ENCODE results near the gene SORCS2.

The SORCS2 gene

DNA sequence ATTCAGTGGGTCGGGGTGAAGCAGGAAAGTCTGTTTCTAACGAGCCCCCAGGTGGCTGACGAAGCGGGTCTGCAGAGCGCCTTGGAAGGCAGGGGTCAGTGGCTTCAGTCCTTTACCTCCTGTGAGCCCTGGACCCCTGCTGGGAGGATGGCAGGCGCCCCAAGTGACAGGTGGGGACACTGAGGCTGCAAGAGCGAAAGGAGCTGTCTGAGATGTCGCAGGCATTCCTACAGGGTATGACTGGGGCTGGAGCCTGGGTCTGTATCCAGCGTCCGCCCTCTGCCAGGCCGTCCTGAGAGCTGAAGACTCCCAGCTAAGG lies 139.3 kb downstream of the SORCS2 start:
- H2AFZ ChIP-seq (ENCODE audit: low read length), result no peak overlapping the region
- H3F3A ChIP-seq (ENCODE audit: insufficient read depth, low read length), result no peaks in the 10 kb centered on the region
- no peaks in the 10 kb centered on the region for H3K9me2 ChIP-seq (ENCODE audit: low read depth, low read length)
- TF ChIP-seq, protein P1, sequence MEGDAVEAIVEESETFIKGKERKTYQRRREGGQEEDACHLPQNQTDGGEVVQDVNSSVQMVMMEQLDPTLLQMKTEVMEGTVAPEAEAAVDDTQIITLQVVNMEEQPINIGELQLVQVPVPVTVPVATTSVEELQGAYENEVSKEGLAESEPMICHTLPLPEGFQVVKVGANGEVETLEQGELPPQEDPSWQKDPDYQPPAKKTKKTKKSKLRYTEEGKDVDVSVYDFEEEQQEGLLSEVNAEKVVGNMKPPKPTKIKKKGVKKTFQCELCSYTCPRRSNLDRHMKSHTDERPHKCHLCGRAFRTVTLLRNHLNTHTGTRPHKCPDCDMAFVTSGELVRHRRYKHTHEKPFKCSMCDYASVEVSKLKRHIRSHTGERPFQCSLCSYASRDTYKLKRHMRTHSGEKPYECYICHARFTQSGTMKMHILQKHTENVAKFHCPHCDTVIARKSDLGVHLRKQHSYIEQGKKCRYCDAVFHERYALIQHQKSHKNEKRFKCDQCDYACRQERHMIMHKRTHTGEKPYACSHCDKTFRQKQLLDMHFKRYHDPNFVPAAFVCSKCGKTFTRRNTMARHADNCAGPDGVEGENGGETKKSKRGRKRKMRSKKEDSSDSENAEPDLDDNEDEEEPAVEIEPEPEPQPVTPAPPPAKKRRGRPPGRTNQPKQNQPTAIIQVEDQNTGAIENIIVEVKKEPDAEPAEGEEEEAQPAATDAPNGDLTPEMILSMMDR (IDR thresholded peaks at IDR 0.05; ENCODE audit: low read length), result no peak
- no peak for TF ChIP-seq EZH2 (IDR thresholded peaks at IDR 0.05; ENCODE audit: borderline replicate concordance, low read length)
- no peak overlapping the region for H3K27ac ChIP-seq (ENCODE audit: low read depth, low read length, poor library complexity, severe bottlenecking)
- no peaks in the 10 kb centered on the region for H3K27me3 ChIP-seq (ENCODE audit: insufficient read depth, low read length)
- H3K4me1 ChIP-seq (ENCODE audit: insufficient read depth, low read length, severe bottlenecking), result no peaks in the 10 kb centered on the region
- H3K4me3 ChIP-seq (ENCODE audit: low read depth, low read length, poor library complexity, severe bottlenecking), result no peak overlapping the region
- no peaks in the 10 kb centered on the region for H3K79me2 ChIP-seq (ENCODE audit: insufficient read depth, low read length)
- no peak overlapping the region for H3K4me2 ChIP-seq (ENCODE audit: low read length)
- no peaks in the 10 kb centered on the region for H3K9me3 ChIP-seq (ENCODE audit: low read length)
- H3K36me3 ChIP-seq (ENCODE audit: insufficient read depth, low read length), result no peaks in the 10 kb centered on the region
- no peaks in the 10 kb centered on the region for H4K20me1 ChIP-seq (ENCODE audit: insufficient read depth, low read length)
- H3K9ac ChIP-seq (ENCODE audit: low read length), result no peak overlapping the region

DNA sequence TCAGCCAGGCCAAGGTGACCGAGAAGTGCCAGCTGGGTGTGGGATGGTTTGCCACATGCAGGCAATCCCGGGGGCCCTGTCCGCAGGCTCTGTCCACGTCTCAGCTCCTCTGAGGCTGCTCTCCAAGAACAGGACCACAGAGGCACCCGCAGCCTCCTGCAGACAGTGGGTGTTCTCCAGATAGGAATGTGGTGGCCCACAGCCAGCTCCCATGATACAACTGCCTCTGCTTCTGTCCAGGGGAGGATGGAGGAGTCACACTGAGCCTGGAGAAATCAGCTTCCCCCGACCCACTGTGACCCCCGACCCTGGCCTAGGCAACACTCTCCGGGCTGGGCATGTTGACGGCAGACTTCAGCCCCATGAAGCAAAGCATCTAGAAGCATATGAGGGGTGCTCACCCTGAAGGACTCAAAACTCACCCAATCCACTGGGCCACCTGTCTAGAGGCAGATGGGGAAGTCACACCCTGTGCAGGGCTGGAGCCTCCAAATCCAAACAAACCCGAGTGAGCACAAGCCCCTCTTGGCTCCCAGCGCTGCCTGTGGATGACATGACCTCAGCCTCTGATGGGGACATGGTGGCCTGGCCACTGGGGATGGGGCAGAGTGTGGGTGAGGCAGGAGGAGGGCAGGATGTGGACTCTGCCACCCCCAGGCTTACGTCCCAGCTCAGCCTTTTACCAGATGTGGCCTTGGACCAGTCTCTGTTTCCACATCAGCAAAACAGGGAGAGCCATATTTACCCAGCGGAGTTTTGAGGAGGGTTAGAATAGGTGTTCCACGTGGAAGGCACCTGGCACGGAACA lies 140.1 kb downstream of the SORCS2 start:
- H3K4me2 ChIP-seq (ENCODE audit: low read length), result no peak overlapping the region
- H3K36me3 ChIP-seq (ENCODE audit: insufficient read depth, low read length), result no peaks in the 10 kb centered on the region
- H3K27ac ChIP-seq (ENCODE audit: low read depth, low read length, poor library complexity, severe bottlenecking), result no peak overlapping the region
- no peak overlapping the region for H3K9ac ChIP-seq (ENCODE audit: low read length)
- no peaks in the 10 kb centered on the region for H3K27me3 ChIP-seq (ENCODE audit: insufficient read depth, low read length)
- H4K20me1 ChIP-seq (ENCODE audit: insufficient read depth, low read length), result no peaks in the 10 kb centered on the region
- TF ChIP-seq EZH2 (IDR thresholded peaks at IDR 0.05; ENCODE audit: borderline replicate concordance, low read length), result no peak
- TF ChIP-seq, protein P1 (IDR thresholded peaks at IDR 0.05; ENCODE audit: low read length), result no peak
- H2AFZ ChIP-seq (ENCODE audit: low read length), result no peak overlapping the region
- H3K4me3 ChIP-seq (ENCODE audit: low read depth, low read length, poor library complexity, severe bottlenecking), result no peak overlapping the region
- no peaks in the 10 kb centered on the region for H3F3A ChIP-seq (ENCODE audit: insufficient read depth, low read length)
- no peaks in the 10 kb centered on the region for H3K9me2 ChIP-seq (ENCODE audit: low read depth, low read length)
- no peaks in the 10 kb centered on the region for H3K9me3 ChIP-seq (ENCODE audit: low read length)
- H3K4me1 ChIP-seq (ENCODE audit: insufficient read depth, low read length, severe bottlenecking), result no peaks in the 10 kb centered on the region
- H3K79me2 ChIP-seq (ENCODE audit: insufficient read depth, low read length), result no peaks in the 10 kb centered on the region

- TF ChIP-seq EZH2 (IDR thresholded peaks at IDR 0.05; ENCODE audit: borderline replicate concordance, low read length), result no peak
- TF ChIP-seq, protein P1 (IDR thresholded peaks at IDR 0.05; ENCODE audit: low read length), result no peak
- no peaks in the 10 kb centered on the region for H3K4me1 ChIP-seq (ENCODE audit: insufficient read depth, low read length, severe bottlenecking)
- no peaks in the 10 kb centered on the region for H3K27me3 ChIP-seq (ENCODE audit: insufficient read depth, low read length)
- H4K20me1 ChIP-seq (ENCODE audit: insufficient read depth, low read length), result no peaks in the 10 kb centered on the region
- H3F3A ChIP-seq (ENCODE audit: insufficient read depth, low read length), result no peaks in the 10 kb centered on the region
- H3K4me2 ChIP-seq (ENCODE audit: low read length), result no peak overlapping the region
- no peak overlapping the region for H3K4me3 ChIP-seq (ENCODE audit: low read depth, low read length, poor library complexity, severe bottlenecking)
- H3K9ac ChIP-seq (ENCODE audit: low read length), result no peak overlapping the region
- H3K9me3 ChIP-seq (ENCODE audit: low read length), result no peaks in the 10 kb centered on the region
- H3K27ac ChIP-seq (ENCODE audit: low read depth, low read length, poor library complexity, severe bottlenecking), result no peak overlapping the region
- H3K79me2 ChIP-seq (ENCODE audit: insufficient read depth, low read length), result no peaks in the 10 kb centered on the region
- H3K36me3 ChIP-seq (ENCODE audit: insufficient read depth, low read length), result no peaks in the 10 kb centered on the region
- no peaks in the 10 kb centered on the region for H3K9me2 ChIP-seq (ENCODE audit: low read depth, low read length)
- no peak overlapping the region for H2AFZ ChIP-seq (ENCODE audit: low read length)
These were observed 140.9 kb downstream of the SORCS2 start for GRCh38 chr4:7333024-7333780.

Measured in OCI-LY1 (cell line).